HG02610 (cell line): ENCODE data around the gene TXK.
A peak's percentile ranks its signal among the peaks of the same experiment; 100 is the strongest.

Experiments used
- ATAC-seq: cut with Tn5 transposase; IDR thresholded peaks from one replicate; pipeline ENCODE4 v1.9.1; 2021; ENCODE audit warnings: mild to moderate bottlenecking, moderate library complexity; ENCODE audit not compliant: unreplicated experiment

Gene TXK

DNA sequence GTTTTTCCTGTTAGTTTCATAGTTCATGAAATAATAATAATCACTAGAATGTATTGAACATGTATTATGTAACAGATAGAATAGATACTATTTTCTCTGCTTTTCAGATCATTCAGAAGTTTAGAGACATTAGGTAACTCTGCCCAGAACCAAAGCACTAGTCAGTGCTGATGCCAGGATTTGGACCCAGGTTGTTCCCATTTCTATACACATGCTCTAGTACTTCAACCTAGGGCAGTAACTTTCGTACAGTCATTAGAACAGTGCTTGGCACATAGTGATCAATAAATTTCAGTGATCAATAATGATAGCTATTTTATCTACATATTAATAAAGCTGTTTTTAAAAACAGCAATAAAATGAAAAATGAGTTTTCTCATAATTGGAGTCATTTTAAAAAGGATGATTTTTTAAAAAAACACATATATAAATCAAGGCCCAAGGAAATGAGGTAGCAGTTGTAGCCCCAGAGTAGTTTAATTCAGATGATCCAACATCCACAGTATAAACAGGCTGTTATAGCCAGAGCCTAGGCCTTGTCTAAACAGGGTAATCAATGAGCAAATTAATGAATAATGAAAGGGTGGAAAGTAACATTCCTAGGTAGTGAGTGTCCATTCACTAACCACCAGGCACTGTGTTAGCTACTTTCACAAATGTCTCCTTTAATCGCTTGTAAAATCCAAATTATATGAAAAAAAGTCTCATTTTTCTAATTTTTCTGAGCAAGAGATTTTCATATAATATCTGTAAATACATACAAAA is 25.6 kb downstream of the TXK start:
- no peak for ATAC-seq

DNA sequence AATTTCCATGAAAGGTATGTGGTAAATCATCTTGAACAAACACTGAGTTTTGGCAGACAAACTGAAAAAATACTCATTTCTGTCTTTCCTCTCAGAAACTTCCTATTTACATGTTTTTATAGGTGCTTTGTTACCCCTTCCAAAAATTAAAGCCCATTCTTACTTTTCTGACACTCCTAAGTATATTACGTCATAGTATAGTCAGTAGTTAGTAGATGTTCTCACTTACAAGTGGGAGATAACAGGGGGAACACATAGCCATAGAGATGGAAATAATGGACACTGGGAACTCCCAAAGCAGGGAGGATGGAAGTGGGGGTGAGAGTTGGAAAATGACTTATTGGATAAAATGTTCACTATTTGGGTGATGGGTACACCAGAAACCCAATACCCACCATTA is 28.8 kb downstream of the TXK start:
- ATAC-seq, result no peak

DNA sequence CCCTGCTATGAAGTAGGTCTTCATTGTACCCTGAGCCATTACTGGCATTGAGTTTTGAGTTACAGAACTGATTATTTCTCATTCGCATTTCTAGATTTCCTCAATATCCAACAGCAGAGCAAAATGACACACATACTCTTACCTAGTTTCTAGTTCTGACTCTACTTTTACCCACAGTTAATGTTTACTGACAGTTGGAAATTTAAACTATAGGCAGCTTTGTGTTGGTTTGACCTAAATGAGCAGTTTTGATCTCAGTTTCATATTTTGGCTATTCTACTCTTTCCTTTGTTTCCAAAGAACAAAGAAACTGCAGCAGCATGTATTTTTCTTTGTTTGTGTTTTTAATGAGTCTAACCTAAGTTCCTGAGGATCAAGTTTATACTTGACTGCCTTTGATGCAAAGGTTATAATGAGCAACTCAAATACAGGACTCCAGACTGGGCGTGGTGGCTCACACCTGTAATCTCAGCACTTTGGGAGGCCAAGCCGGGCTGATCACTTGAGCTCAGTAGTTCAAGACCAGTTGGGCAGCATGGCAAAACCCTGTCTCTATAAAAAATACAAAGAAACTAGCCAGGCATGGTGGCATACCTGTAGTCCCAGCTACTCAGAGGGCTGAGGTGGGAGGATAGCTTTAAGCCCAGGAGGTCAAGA is 30.4 kb downstream of the TXK start:
- ATAC-seq, result peak; percentile 80

DNA sequence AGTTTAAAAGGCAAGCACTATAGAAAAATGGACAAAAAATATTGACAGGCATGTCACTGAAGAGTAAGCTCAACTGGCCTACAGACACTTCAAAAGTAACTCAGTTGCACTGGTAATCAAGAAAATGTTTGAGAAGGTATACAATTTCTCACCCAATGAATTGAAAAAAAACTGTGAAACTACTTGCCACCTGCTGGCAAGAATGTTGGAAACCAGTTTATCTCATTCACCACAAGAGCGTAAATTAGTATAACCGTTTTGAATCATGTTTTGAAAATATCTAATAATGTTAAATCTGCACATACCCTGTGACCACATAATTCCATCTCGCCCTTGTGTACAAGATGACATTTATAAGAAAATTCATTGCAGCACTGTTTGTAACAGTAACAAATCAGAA is 31.7 kb downstream of the TXK start:
- ATAC-seq, result no peak

DNA sequence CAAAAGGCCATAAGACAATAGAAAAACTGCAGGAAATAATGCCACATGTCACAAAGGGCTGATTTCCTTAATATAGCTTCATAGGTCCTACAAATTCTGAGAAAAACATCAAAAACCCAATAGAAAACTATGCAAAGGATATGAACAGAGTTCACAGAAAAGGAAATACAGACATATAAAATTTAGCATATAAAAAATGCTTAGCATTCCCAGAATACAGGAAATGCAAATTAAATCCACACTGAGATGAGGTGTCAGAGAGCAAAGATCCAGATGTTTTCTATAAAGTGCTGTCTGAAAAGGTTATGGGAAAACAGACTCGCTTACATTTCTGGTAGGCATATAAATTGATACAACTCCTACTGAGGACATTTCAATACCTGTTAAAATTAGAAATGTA is 33.8 kb downstream of the TXK start:
- ATAC-seq, result no peak

DNA sequence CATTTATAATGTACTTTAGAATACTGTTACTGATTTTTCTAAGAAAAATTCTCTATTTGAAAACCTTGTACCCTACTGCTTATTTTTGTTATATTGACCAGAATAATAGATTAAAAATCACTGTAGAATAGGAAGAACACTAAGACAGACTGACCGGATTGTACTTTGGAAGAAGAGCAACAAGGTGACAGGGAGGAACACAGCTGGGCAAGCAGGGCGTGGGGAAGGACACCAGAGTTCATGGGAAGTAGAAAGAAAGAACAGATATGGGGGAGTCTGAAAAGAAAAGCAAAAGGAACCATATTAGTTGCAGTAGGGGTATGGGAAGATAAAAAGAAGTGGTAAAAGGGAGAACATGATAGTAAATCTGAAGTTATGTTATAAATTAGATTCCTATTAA is 38.6 kb downstream of the TXK start:
- ATAC-seq, result no peak

DNA sequence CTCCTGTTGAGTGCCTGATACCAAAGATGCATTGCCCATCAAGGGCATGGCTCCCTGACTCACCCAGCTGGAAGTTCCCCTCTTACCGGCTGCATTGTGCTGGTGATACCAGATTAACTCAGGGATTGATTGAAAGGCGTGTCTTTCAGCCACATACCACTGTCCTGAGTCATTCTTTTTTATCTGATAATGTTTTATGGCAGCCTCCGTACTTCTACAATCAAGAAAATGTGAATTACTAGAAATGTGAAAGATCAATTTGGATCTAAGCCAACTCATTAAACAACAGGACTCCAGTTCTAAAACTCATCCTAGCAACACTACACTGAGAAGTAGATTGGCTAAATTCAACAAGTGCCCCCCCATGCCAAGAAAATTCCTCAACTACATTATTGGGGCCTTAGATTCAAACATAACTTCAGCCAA is 40.0 kb downstream of the TXK start:
- no peak for ATAC-seq

DNA sequence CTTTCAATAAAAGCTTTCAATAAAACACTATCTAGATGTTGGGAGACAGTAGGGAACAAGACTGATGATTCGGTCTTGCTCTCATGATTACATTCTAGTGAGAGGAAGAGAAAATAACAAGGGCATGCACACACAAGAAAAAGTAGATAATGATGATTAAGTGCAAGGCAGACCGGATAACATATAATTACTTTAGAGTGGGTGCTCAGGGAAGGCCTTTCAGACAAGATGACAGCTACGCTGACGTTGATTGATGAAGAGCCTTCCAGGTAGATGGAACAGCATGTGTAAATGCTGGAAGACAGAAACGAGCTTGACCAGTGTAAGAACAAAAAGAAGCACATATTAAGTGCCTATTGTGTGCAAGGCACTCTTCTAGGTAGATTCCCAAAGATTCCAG is 43.4 kb downstream of the TXK start:
- ATAC-seq, result no peak

DNA sequence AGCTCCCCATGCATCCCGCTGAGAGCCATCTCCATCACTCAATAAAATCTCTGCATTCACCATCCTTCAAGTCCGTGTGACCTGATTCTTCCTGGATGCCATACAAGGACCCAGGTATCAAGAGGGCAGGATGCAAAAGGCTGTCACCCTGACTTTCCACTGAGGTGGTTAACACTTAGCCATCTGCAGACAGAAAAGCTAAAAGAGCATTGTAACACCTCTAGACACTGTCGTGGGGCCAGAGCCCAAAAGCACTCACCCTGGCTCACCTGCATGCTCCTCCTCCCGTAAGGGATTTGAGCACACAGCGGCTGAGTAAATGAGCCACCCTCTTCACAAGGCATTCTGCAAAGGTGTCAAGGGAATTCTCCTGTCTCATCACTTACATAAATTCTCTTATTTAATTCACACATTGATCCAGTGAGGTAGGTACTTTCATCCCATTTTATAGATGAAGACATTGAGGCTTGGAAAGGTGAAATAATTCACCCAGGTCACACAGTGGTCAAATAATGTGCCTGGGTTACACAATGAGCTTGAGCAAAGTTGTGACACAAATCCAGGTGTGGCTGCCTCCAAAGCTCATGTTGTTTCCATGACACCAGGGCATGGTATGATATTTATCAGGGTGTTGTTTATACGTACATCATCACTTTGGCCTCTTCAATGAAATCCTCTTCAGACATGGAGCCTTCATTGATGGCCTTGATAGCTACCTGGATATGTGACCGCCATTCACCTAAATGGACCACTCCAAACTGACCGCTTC is 48.0 kb downstream of the TXK start:
- ATAC-seq, result no peak

DNA sequence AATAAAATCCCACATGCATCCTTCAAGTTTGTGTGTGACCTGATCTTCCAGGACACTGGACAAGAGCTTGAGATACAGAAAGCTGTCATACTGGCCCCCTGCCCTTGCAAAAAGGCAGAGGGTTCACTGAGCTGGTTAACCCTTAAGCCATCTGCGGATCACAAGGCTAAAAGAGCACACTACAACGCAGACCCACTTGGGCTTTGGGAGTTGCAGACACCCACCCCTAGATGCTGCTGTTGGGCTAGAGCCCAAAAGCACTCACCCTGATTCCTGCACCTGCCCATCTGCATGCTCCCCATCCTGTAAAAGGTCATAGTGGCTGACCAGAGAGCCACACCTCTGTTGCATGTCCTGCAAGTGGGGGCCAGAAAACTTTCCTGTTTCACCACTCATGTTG is 51.1 kb downstream of the TXK start:
- no peak for ATAC-seq

DNA sequence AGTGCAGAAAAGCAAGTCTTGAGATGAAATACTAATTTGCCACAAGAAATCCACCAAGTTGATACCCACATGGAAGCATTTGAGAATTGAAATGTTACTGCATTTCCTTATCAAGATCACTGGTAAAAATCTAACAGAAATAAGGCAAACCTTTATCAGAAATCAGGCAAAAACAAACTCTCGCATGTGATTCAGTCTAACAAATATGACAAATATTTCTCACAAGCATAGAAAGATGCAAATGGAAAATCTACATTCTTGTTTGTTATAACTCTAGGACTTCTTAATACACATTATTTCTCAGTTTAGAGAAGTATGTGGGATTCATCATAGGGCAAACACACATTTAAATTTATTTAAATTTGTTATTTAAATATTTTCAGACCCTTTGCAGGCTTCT is 52.9 kb downstream of the TXK start:
- no peak for ATAC-seq

DNA sequence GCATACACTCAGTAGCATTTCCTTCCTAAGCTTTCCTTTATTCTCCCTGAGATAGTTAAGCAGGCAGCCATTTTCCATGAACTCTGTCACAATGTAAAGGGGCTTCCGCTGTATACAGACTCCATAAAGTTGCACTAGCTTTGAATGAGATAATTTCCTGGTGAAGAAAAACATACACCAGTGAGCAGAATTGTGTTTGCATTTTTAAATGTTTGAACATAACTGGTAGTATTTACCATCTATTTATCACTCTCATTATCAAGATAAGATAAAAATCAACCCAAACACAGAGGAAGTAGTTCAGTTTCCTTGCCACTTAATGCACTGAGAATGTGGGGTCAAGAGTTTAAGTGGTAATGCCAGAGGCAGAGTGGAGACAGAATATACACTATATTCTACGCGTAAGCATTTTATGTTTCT is 54.1 kb downstream of the TXK start:
- no peak for ATAC-seq

DNA sequence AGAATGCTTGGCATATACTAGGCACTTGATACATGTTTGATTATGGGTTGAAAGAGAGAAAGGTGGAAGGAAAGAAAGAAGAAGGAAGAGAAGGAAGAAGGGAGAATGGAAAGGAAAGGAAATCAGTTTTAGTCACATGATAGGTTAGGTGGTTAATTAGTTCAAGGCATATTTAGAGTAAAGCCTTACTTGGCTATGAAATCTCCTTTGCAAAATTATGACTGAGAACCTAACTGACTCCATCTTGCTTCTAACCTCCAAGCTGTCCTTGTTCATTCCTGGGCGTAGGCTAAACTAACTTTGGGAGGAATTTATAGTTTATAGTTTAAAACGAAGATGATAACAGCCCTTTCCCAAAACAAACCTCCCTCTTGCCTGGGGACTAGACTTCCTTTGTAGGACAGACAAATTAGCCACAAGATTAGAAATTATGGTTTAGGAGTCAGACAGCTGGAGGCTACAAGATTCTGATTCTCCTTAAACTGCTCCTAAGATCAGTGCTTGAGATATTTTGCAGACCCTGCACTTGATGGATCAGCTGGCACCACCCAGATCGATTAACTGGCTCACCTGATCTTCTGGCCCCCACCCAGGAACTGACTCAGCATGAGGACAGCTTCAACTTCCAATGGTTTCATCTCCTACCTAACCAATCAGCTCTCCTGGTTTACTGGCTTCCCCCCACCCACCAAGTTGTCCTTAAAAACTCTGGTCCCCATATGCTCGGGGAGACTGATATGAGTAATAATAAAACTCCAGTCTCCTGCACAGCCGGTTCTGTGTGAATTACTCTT is 55.0 kb downstream of the TXK start:
- no peak for ATAC-seq

DNA sequence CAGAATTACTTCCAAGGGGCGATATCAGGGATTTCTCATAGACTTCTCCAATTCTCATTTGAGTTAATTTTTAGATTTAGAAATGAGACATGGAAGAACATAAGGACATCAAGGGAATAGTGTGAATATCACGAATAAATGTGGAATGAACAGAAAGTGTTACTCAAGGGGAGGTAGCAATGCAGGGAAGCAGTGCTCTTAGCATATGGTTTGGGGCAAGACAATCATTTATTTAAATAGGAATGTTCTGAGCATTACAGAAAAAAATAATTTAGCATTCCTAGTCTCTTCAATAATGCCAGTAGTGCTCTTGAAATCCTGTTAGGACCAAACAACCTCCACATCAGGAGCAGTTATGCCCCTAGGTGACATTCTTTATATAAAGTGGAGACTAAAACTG is 55.6 kb downstream of the TXK start:
- ATAC-seq, result no peak

DNA sequence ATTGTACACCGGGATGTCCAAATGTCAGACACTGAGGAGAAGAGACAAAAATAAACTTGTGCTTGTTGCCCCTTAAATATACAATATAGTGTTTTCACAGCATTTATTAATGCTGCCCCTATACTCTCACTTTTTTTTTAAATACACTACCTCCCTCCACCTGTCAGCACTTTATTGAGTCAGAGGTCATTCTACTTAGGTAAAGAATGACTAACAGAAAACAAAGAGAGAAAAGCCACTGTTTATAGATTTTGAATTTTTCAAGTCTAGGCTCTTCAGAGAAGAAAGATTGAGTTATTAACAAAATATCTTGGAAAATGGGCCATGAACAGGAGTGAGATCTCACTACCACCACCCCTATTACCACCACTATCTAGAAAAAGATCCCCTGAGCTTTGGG is 59.4 kb downstream of the TXK start:
- no peak for ATAC-seq

DNA sequence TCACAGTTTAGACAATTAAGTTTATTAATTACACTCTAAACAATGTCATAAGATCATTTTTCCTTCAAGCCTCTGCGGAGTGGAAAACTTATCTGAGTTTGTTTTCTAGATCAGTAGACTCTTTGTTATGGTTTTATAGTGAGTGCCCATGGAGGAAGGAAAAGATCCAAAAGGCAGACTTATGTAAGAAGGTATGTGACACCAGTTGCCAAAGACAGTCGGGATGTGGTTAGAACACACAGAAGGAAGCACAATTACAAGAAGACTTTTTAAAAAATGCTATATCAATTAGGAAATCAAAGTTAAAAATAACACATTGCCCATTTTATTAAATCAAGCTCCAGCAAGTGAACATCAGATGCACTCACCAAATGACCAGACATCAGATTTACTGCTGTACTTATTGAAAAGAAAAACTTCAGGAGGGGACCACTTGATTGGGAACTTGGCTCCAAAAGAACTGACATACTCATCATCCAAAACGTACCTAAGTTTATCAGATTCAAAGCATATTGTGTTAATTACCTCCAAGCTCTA is 60.4 kb downstream of the TXK start:
- ATAC-seq, result no peak

DNA sequence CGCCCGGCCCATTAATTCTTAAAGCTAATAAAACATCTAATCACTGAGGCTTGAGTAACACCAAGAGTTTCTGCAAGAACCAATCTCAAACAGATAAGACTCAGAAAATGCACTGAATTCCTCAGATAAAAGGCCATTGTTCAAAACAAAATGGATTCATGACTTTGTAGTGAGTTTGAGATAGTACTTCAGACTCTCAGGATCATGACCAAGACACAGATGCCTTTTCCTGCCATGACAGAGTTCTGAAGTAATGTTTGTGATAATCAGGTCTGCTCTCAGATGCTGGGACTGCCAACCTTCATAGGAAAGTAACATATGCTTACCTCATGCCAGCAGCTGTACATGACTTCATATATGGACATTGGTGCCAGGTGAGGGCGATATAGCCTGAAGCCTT is 62.9 kb downstream of the TXK start:
- no peak for ATAC-seq

DNA sequence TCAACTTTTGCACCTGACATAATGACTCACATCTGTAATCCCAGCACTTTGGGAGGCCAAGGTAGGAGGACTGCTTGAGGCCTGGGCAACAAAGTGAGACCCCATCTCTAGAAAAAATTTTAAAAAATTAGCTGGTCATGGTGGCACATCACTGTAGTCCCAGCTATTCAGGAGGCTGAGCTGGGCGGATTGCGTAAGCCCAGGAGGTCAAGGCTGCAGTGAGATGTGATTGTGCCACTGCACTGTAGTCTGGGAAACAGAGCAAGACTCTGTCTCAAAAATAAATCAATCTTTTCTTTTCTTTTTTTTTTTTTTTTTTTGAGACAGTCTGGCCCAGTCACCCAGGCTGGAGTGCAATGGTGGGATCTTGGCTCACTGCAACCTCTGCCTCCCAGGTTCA is 65.0 kb downstream of the TXK start:
- ATAC-seq, result no peak

DNA sequence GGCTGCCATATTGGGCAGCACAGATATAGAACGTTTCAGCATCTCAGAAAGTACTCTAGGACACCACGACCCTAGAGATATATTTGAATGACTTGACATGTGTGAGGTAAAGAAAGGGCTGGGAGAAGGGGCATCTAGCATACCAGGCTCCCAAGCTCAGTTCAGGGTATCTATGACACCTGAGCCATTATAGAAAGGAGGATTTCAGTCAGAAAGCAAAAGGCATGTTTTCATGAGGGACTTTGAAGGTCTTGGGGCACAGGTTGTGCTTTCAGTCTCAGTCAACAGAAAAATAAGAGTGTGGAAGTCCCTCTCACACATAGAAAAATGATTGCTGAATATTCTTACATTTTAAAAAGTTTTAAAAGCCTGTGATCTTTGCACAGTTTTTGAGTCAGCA is 65.9 kb downstream of the TXK start:
- ATAC-seq, result no peak

DNA sequence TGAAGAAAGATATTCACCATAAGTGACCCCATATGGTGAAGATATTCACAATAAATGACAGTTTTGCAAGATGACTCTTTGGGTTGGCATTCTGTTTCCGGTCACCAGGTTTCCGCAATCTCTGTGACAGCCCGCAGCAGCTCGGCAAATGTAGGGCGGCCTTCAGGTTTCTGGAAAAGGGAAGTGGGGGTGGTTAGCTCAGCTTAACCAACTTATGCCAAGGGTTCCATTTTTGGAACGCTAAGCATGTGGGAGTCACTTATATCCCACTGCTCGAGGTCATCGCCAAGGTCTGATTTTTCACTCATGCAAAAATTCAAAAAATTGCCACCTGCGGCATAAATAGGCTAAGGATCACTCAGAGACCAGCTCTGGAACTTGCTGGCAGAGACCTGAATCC is 66.5 kb downstream of the TXK start:
- no peak for ATAC-seq

DNA sequence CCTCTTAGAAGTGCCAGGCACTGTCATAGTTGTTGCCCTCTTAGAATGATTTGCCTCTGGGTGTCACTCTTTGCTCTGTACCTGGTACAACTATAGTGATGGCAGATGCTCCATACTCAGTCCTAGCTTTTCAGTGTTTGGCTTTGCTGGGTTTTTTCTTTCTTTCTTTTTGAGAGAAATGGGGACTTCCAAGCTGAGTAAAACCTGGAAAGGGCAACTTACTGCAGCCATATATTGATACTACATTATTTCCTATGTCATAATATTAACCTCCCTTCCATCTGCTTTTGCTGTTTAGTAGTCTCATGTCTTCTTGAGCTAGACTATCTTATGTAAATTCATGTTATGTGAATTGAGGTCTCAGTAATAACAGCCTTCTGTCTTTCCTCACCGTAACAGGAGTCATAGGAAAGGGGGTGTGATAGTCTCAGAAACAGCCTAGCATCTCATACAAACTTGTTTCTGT is 68.4 kb downstream of the TXK start:
- ATAC-seq, result peak; percentile 75
